Measurements from ENCODE around the gene ARID2. TPM values are rescaled to one million over a fixed set of nuclear protein-coding genes. Genes with fewer than 3 reads are reported as not detected.

The ARID2 gene
- total and polyA plus RNA-seq, 10 donors: 5.7 to 59.6 (median 42.6) TPM

DNA sequence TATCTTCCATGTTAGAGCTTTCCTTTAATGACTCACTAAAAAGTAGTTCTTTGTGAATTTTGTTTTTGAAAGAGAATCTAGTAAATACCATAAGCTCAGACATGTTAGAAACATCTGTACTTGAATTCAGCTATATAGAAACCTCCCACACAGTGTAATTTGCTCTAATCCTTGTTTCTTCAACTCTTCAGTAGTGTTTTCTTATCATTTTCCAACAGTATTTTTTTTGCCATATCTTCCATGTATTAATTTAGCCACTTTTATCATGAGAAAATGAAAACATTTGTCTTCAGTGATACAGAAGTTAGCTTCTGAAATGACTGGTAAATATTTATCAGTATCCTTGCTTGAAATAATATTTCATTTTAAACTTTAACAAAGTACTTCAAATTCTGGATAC is 73.6 kb downstream of the ARID2 start:
- DNase-seq: no peak
- H3K36me3 ChIP-seq: peaks cover 0 to 6% (median 0%) of the 10 kb centered on the region in 6 donors
- no peaks in the 10 kb centered on the region for H3K9me3 ChIP-seq
- intact Hi-C loops (cut with DNase I; ENCODE audit: low total_unique reads): no loop called here
- H3K27me3 ChIP-seq (replicated peaks in 1 of 7): no peaks in the 10 kb centered on the region
- no peak overlapping the region for H3K27ac ChIP-seq
- peaks cover 0 to 5% (median 0%) of the 10 kb centered on the region in 6 donors for H3K4me1 ChIP-seq
- TF ChIP-seq POLR2AphosphoS5 (IDR thresholded peaks at IDR 0.05) (no peak), POLR2A (IDR thresholded peaks at IDR 0.05) (no peak)
- TF ChIP-seq, protein P1, sequence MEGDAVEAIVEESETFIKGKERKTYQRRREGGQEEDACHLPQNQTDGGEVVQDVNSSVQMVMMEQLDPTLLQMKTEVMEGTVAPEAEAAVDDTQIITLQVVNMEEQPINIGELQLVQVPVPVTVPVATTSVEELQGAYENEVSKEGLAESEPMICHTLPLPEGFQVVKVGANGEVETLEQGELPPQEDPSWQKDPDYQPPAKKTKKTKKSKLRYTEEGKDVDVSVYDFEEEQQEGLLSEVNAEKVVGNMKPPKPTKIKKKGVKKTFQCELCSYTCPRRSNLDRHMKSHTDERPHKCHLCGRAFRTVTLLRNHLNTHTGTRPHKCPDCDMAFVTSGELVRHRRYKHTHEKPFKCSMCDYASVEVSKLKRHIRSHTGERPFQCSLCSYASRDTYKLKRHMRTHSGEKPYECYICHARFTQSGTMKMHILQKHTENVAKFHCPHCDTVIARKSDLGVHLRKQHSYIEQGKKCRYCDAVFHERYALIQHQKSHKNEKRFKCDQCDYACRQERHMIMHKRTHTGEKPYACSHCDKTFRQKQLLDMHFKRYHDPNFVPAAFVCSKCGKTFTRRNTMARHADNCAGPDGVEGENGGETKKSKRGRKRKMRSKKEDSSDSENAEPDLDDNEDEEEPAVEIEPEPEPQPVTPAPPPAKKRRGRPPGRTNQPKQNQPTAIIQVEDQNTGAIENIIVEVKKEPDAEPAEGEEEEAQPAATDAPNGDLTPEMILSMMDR (IDR thresholded peaks at IDR 0.05 in 8 of 11, conservative IDR thresholded peaks at IDR 0.05 in 3 of 11): no peak
- no peak overlapping the region for H3K4me3 ChIP-seq

DNA sequence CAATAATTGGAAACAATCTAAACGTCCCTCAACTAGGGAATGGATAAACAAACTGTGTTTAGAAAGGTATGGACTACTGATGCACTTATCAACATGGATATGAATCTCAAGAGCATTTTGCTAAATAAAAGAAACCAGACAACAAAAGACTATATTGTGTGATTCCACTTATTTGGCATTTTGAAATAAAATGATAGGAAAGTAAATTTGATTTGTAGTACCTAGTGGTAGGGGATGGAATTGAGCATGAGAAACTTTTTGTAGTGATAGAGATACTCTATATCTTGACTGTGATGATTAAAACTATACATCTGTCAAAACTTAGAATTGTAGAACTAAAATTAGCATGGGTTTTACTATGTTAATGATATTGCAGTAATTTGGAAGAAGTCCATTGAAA is 87.1 kb downstream of the ARID2 start:
- Histone ChIP-seq H3K9me3 (no peaks in the 10 kb centered on the region), H3K27ac (no peak overlapping the region), H3K36me3 (peaks cover 0 to 73% (median 13%) of the 10 kb centered on the region in 6 donors), H3K27me3 (replicated peaks in 1 of 7) (no peaks in the 10 kb centered on the region), H3K4me1 (no peaks in the 10 kb centered on the region), H3K4me3 (no peak overlapping the region)
- no peak for DNase-seq
- TF ChIP-seq POLR2A (IDR thresholded peaks at IDR 0.05) (no peak), POLR2AphosphoS5 (IDR thresholded peaks at IDR 0.05) (no peak)
- TF ChIP-seq, protein P1 (IDR thresholded peaks at IDR 0.05 in 8 of 11, conservative IDR thresholded peaks at IDR 0.05 in 3 of 11): no peak
- WGBS, 5 donors: 83 to 98% (median 92%) methylated on average over 1 of the region's 1 CpG
- intact Hi-C loops (cut with DNase I; ENCODE audit: low total_unique reads): no loop called here

GRCh38 chr12:45827974-45828373 is 98.5 kb downstream of the ARID2 start:
- no peak for DNase-seq
- 58 to 86% (median 73%) methylated on average over 3 of the region's 3 CpGs for WGBS, 5 donors
- no peak overlapping the region for H3K4me3 ChIP-seq

GRCh38 chr12:45828402-45828801 is 98.9 kb downstream of the ARID2 start:
- no peak overlapping the region for H3K27ac ChIP-seq
- peaks cover 0 to 6% (median 0%) of the 10 kb centered on the region in 6 donors for H3K4me1 ChIP-seq
- no peak overlapping the region for H3K4me3 ChIP-seq
- no peaks in the 10 kb centered on the region for H3K27me3 ChIP-seq (replicated peaks in 1 of 7)
- DNase-seq: no peak
- TF ChIP-seq POLR2AphosphoS5 (IDR thresholded peaks at IDR 0.05) (no peak), POLR2A (IDR thresholded peaks at IDR 0.05) (no peak)
- TF ChIP-seq, protein P1 (IDR thresholded peaks at IDR 0.05 in 8 of 11, conservative IDR thresholded peaks at IDR 0.05 in 3 of 11): no peak
- WGBS, 5 donors: 65 to 73% (median 69%) methylated on average over 2 of the region's 2 CpGs
- peaks cover 0 to 59% (median 12%) of the 10 kb centered on the region in 6 donors for H3K36me3 ChIP-seq
- peaks cover 0 to 11% (median 0%) of the 10 kb centered on the region in 8 donors for H3K9me3 ChIP-seq
- intact Hi-C loops (cut with DNase I; ENCODE audit: low total_unique reads): no loop called here

More at GRCh38 chr12:45827974-45828373, 98.5 kb downstream of the ARID2 start:
- Histone ChIP-seq H3K27ac (no peak overlapping the region), H3K27me3 (replicated peaks in 1 of 7) (no peaks in the 10 kb centered on the region), H3K36me3 (peaks cover 0 to 63% (median 15%) of the 10 kb centered on the region in 6 donors), H3K9me3 (peaks cover 0 to 11% (median 0%) of the 10 kb centered on the region in 8 donors), H3K4me1 (peaks cover 0 to 6% (median 0%) of the 10 kb centered on the region in 6 donors)
- intact Hi-C loops (cut with DNase I; ENCODE audit: low total_unique reads): no loop called here
- TF ChIP-seq POLR2A (IDR thresholded peaks at IDR 0.05) (no peak), POLR2AphosphoS5 (IDR thresholded peaks at IDR 0.05) (no peak)
- TF ChIP-seq, protein P1 (IDR thresholded peaks at IDR 0.05 in 8 of 11, conservative IDR thresholded peaks at IDR 0.05 in 3 of 11): no peak
